ENCODE results near the gene KLHL36.

Gene KLHL36

GRCh38 chr16:84647828-84648594 lies at the start of gene KLHL36:
Gene KLHL36, plus strand, starts transcription at chr16:84648511. Its CDS starts 2,357 bp downstream, at chr16:84650868.
- DNase-seq (ENCODE audit: low read depth): peak; percentile 66

GRCh38 chr16:84599521-84600202 lies 48.6 kb upstream of the KLHL36 start:
- peak; percentile 64 for DNase-seq (ENCODE audit: low read depth)

- no peak for DNase-seq (ENCODE audit: low read depth)
These were observed 47.7 kb upstream of the KLHL36 start for GRCh38 chr16:84600343-84601229.

GRCh38 chr16:84603140-84603816 lies 45.0 kb upstream of the KLHL36 start:
- no peak for DNase-seq (ENCODE audit: low read depth)

GRCh38 chr16:84603940-84604339 lies 44.4 kb upstream of the KLHL36 start:
- no peak for DNase-seq (ENCODE audit: low read depth)

- no peak for DNase-seq (ENCODE audit: low read depth)
These were observed 43.8 kb upstream of the KLHL36 start for GRCh38 chr16:84604477-84605013.

- DNase-seq (ENCODE audit: low read depth): no peak
These were observed 42.9 kb upstream of the KLHL36 start for GRCh38 chr16:84605339-84605848.

- no peak for DNase-seq (ENCODE audit: low read depth)
These were observed 42.0 kb upstream of the KLHL36 start for GRCh38 chr16:84606081-84606875.

GRCh38 chr16:84607061-84607460 lies 41.2 kb upstream of the KLHL36 start:
- DNase-seq (ENCODE audit: low read depth): no peak

GRCh38 chr16:84607694-84608093 lies 40.6 kb upstream of the KLHL36 start:
- no peak for DNase-seq (ENCODE audit: low read depth)

- DNase-seq (ENCODE audit: low read depth): no peak
These were observed 40.0 kb upstream of the KLHL36 start for GRCh38 chr16:84608282-84608681.

GRCh38 chr16:84609563-84610177 lies 38.6 kb upstream of the KLHL36 start:
- DNase-seq (ENCODE audit: low read depth): no peak

- DNase-seq (ENCODE audit: low read depth): no peak
These were observed 37.9 kb upstream of the KLHL36 start for GRCh38 chr16:84610376-84610775.

- DNase-seq (ENCODE audit: low read depth): no peak
These were observed 37.3 kb upstream of the KLHL36 start for GRCh38 chr16:84611041-84611440.

GRCh38 chr16:84612686-84613085 lies 35.6 kb upstream of the KLHL36 start:
- no peak for DNase-seq (ENCODE audit: low read depth)

- no peak for DNase-seq (ENCODE audit: low read depth)
These were observed 34.8 kb upstream of the KLHL36 start for GRCh38 chr16:84613408-84614072.

GRCh38 chr16:84614073-84614459 lies 34.2 kb upstream of the KLHL36 start:
- DNase-seq (ENCODE audit: low read depth): no peak

GRCh38 chr16:84614623-84614967 lies 33.7 kb upstream of the KLHL36 start:
- no peak for DNase-seq (ENCODE audit: low read depth)

GRCh38 chr16:84614968-84615813 lies 33.1 kb upstream of the KLHL36 start:
- no peak for DNase-seq (ENCODE audit: low read depth)

Measured in stimulated activated CD8-positive, alpha-beta memory T cell treated with anti-CD3 and anti-CD28 coated beads, Interleukin-4, amount 100 ng/mL, for 24 hours (primary cell).